Large intestine (tissue), 12 donors: ENCODE measurements around the gene MOG. TPM values are rescaled to one million over a fixed set of nuclear protein-coding genes. Genes with fewer than 3 reads are reported as not detected.

Experiments
- DNase-seq, 2 donors: peaks; one replicate each; pipeline versions ENCODE4 v3.0.0 to v3.0.0-alpha.2; 2013
- H3K27ac ChIP-seq: one replicate; pipeline ENCODE4 v1.5.1; 2013; ENCODE audit warnings: low read length
- H3K27me3 ChIP-seq: 2 replicates; pipeline ENCODE4 v1.6.1; 2013; ENCODE audit warnings: low read length; ENCODE audit not compliant: control insufficient read depth, insufficient read depth
- H3K36me3 ChIP-seq: 2 replicates; pipeline ENCODE4 v1.6.1; 2013; ENCODE audit warnings: low read length; ENCODE audit not compliant: control insufficient read depth, insufficient read depth
- H3K4me1 ChIP-seq: one replicate; pipeline ENCODE4 v1.6.1; 2013; ENCODE audit warnings: low read length; ENCODE audit not compliant: control insufficient read depth, insufficient read depth
- H3K4me3 ChIP-seq: one replicate; pipeline ENCODE4 v1.5.1; 2013; ENCODE audit warnings: low read length
- H3K9me3 ChIP-seq: one replicate; pipeline ENCODE4 v1.6.1; 2013; ENCODE audit warnings: mild to moderate bottlenecking, low read depth, low read length, moderate library complexity; ENCODE audit not compliant: control insufficient read depth
- WGBS: methylation state at CpG from one replicate; pipeline ENCODE4 v1.1.5; 2013; ENCODE audit warnings: low lambda C conversion rate; ENCODE audit not compliant: insufficient coverage; 5-methylcytosine and 5-hydroxymethylcytosine counted together
- long read RNA-seq, 11 donors: transcript quantifications; one replicate each; lab custom pipeline, GENCODE V29; 2026
- polyA plus RNA-seq: library from polyadenylated mRNA; unstranded; fragments of 120-200 nt; gene quantifications from one replicate; pipeline ENCODE4 v1.2.1, GENCODE V29; 2013

MOG gene
- polyA plus RNA-seq, result 0.04 TPM
- long read RNA-seq, donor 1, partial matches to known transcripts, result 42 of 42 reads
- long read RNA-seq, donor 1, other reads (novel, unspliced or antisense), result 0 of 42 reads
- long read RNA-seq, donor 2, result 0 reads
- long read RNA-seq, donor 3, partial matches to known transcripts, result 0 of 12 reads
- long read RNA-seq, donor 3, other reads (novel, unspliced or antisense), result 12 of 12 reads
- long read RNA-seq, donor 4, result 0 reads
- long read RNA-seq, donor 5, result 0 reads
- long read RNA-seq, donor 6, result 0 reads
- long read RNA-seq, donor 7, partial matches to known transcripts, result 54 of 54 reads
- long read RNA-seq, donor 7, other reads (novel, unspliced or antisense), result 0 of 54 reads
- long read RNA-seq, donor 8, result 0 reads
- long read RNA-seq, donor 9, result 0 reads
- long read RNA-seq, donor 10, result 0 reads
- long read RNA-seq, donor 11, result 0 reads

DNA sequence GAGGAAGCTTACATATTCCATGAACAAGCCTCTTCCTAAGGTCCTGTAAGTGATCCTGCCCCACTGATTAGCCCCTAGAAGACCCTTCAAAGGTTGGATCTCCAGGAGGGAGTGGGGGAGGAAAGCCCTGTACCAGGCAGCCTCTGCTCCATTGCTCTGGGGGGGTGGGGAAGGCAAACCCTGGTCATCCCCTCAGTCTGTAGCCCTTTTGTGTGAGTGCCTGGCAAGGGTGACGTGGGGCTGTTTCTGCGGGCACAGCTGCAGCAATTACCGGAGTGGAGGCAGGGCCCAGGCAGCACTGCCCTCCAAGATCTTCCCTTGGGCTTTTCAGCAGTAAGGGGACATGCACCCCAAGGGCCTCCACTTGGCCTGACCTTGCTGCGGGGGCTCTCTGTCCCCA, at the start of gene MOG:
Gene MOG (plus strand): TSS at position 295 of the 400 bp plus-strand sequence. CDS start 118 bp downstream, outside the sequence.
- Histone ChIP-seq H3K9me3 (no peaks in the 10 kb centered on the region), H3K4me3 (no peak within 1 kb of the TSS), H3K4me1 (no peaks in the 10 kb centered on the region), H3K27me3 (peaks cover 31% of the 10 kb centered on the region), H3K36me3 (no peaks in the 10 kb centered on the region), H3K27ac (no peak within 1 kb of the TSS)
- WGBS, result no CpG with 5 or more reads among the region's 4 CpGs
- DNase-seq, result no peak

DNA sequence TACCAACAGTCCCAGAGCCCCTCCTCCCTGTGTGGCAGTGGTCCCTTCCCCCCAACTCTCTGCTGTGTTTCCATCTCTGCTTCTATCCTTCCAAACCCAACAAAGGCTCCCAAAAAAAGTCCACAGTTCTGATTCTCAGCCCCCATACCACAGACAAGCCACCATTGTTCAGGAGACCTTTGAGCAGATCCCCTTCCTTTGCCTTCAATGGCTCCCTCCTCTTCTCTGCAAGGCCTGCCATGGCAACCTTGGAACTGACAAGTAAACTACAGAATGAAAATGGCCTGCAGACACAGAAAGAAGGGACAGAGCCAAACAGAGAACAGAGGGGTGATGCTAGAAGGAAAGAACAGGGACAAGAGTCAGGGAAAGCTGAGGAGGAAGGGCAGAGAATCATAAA, 48.8 kb upstream of the MOG start:
- Histone ChIP-seq H3K36me3 (peaks cover 10% of the 10 kb centered on the region), H3K4me3 (no peak overlapping the region)
- DNase-seq, result no peak

DNA sequence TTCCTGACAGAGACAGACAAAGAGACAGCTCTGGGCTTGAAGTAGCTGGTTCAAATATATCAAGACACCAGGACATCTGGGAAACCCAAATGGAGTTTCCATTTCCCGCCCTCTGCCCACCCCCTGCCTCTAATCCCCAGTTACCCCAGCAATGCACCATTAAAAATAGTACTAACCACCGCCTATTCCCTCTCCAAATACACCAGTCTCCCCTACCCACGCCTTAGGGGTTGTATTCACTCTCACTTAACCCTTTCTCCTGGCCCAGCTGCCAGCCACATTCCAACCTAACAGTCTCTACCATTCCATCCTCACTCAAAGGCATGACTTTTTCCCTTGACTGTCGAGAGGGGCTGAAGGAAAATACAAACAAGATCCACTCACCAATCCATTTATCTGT, 46.4 kb upstream of the MOG start:
- Histone ChIP-seq H3K27me3 (no peaks in the 10 kb centered on the region), H3K4me1 (no peaks in the 10 kb centered on the region), H3K36me3 (peaks cover 15% of the 10 kb centered on the region), H3K9me3 (no peaks in the 10 kb centered on the region), H3K4me3 (no peak overlapping the region), H3K27ac (no peak overlapping the region)
- no peak for DNase-seq
- WGBS, result 80% methylated on average over 1 of the region's 4 CpGs

More for the DNA sequence above, 48.8 kb upstream of the MOG start:
- Histone ChIP-seq H3K27me3 (no peaks in the 10 kb centered on the region), H3K9me3 (no peaks in the 10 kb centered on the region), H3K27ac (no peak overlapping the region), H3K4me1 (no peaks in the 10 kb centered on the region)

DNA sequence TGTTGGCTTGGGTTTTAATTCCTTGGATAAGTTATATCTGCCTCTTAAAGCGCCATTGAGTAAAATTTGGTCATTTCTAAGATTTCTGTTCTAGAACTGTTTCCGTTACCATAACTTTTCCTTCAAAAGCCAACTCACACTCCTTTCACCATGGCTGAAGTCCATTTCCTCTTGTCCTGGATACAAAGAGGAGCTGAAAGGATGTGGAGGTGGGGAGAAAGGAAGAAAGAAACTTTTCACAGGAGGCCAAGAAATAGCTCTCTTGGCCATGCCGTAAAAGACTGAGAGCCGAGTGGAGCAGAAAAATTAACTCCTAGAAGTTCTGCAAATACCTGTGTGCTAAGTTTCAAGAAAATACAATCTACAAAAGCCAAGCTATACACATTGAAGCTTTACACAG, 45.5 kb upstream of the MOG start:
- 94% methylated on average over 2 of the region's 4 CpGs for WGBS
- Histone ChIP-seq H3K36me3 (peaks cover 15% of the 10 kb centered on the region), H3K27me3 (no peaks in the 10 kb centered on the region), H3K4me1 (no peaks in the 10 kb centered on the region), H3K9me3 (no peaks in the 10 kb centered on the region), H3K27ac (no peak overlapping the region), H3K4me3 (no peak overlapping the region)
- DNase-seq, result no peak

DNA sequence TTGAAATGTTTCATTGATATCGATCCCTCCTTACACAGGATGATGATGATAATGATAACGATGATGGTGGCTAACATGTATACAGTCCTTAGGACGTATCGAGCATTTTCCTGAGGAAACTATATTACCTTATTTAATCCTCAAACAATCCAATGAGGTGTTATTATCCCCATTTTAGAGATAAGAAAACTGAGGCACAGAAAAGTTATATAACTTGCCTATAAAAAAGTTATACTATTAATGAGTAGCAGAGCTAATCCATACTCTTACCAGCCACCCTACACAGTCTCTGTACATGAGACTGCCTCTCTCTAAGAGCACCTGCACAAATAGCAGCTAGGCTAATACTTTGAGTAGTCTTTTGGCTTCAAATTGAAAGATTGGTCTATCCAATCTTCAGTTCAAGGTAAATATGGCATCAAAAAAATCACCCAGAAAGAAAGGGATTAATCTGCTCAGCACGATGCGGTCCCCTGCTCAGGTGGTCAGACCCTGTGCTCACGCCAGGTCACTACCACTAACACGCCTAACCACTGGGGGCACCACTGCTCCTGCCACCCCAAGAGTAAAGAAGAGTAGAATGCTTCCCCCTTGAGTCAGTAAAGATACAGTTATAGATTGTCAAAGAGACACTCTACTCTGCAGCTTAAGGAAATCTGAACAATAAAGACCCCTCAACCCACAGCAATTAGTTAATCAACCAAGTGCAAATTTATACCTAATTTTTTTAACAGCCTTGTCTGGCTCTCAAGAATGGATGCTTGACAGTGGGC, 38.9 kb upstream of the MOG start:
- no peak overlapping the region for H3K27ac ChIP-seq
- H3K36me3 ChIP-seq, result peaks cover 17% of the 10 kb centered on the region
- no peaks in the 10 kb centered on the region for H3K27me3 ChIP-seq
- no peaks in the 10 kb centered on the region for H3K4me1 ChIP-seq
- DNase-seq, result no peak
- 100% methylated on average over 2 of the region's 8 CpGs for WGBS
- H3K4me3 ChIP-seq, result no peak overlapping the region
- no peaks in the 10 kb centered on the region for H3K9me3 ChIP-seq

DNA sequence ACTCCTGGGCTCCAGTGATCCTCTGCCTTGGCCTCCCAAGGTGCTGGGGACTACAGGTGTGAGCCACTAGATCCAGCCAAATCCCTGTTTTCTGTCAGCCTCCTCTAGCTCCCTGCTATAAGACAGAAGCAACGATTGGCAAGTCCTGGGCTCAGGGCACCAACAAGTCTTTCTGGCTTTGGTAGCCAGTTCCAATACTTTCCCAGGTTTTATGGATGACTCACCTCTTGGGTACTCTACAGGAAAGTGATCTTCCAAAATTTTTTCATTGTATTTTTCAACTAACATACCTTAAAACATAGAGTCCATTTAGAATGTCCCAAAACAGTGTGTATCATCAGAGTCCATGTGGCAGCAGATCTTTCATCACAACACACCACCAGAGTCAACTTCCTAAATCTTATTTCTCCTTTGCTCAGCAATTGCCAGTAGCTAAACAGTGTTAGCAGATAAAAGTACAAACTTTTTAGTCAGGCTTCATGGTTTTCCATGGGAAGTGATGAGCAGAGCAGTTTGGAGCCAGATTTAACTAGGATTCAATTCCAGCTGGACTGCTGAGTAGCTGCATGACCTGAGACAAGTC, 37.2 kb upstream of the MOG start:
- Histone ChIP-seq H3K27me3 (peaks cover 11% of the 10 kb centered on the region), H3K4me3 (no peak overlapping the region), H3K4me1 (no peaks in the 10 kb centered on the region), H3K9me3 (no peaks in the 10 kb centered on the region), H3K36me3 (peaks cover 13% of the 10 kb centered on the region), H3K27ac (no peak overlapping the region)
- 100% methylated on average over 1 of the region's 1 CpG for WGBS
- no peak for DNase-seq

DNA sequence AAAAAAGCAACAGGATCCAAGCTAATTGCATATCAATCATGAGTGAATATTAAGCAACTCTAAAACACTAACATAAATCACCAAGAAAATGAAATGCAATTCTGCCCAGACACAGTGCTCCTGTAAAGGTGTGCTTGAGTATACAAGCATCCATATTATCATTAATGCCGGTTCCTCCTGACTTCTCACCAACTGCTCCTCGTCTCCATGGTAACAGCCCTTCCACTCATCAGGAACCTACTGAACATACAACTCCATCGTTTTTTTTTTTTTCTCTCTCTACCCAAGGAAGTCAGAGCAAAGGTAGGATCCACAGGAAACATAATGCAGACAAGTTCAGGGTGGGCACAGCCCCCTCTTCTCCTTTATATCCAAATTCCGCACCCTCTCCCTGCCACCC, 36.3 kb upstream of the MOG start:
- H3K36me3 ChIP-seq, result peaks cover 13% of the 10 kb centered on the region
- no peak overlapping the region for H3K27ac ChIP-seq
- 70% methylated on average over 1 of the region's 4 CpGs for WGBS
- no peak for DNase-seq
- no peak overlapping the region for H3K4me3 ChIP-seq
- peaks cover 18% of the 10 kb centered on the region for H3K27me3 ChIP-seq
- H3K9me3 ChIP-seq, result no peaks in the 10 kb centered on the region
- no peaks in the 10 kb centered on the region for H3K4me1 ChIP-seq

DNA sequence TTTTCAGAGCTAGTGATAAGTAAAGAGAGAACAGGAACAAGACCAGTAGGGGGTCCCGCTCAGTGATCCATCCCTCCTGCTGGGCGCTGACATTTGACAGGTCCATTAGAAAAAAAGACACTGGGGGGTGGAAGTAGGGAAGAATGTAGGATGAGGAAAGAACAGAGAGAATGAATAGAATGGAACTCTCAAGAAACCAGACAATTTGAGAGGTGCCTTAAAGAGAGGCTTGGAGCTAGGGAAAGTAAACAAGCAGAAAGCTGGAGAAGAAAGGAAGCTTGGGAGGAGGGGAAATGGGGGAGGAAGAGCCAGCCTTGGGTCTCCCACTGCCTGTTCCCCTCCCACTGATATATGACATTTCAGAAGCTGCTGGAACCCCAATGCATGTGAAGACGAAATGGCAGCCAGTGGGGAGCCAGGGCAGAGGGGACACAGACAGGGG, 32.4 kb upstream of the MOG start:
- Histone ChIP-seq H3K27ac (no peak overlapping the region), H3K4me3 (no peak overlapping the region), H3K4me1 (peaks cover 4% of the 10 kb centered on the region), H3K27me3 (peaks cover 56% of the 10 kb centered on the region), H3K9me3 (no peaks in the 10 kb centered on the region), H3K36me3 (peaks cover 10% of the 10 kb centered on the region)
- WGBS, result no CpG with 5 or more reads among the region's 3 CpGs
- no peak for DNase-seq

DNA sequence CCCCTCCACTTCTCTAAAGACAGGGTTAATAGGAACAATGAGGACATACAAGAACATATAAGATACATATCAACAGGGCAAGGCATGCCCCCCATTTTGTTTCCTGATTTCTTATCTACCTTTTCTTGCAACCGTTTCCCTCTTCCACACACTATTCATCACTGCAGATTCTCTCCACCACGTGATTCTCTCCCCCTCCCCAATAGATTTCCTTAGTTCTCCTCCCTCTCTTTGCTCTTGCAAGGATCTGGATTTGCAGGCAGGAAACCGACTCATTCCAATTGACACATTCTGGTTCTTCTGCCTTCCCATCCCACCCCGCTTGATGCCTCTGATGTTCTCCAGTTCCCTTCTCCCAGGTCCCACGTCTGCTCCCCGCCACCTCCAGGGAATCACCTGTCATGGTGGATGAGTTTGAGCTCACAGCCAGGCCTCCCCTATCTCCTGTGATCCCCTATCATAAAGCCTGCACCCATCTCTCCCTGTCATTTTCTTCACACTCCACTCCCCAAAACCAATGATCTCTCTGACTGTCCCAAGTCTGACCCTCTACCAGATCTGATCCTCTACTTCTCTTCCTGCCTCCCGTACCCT, 31.5 kb upstream of the MOG start:
- H3K9me3 ChIP-seq, result no peaks in the 10 kb centered on the region
- H3K27me3 ChIP-seq, result peaks cover 64% of the 10 kb centered on the region
- no peak for DNase-seq
- H3K27ac ChIP-seq, result no peak overlapping the region
- H3K4me1 ChIP-seq, result peaks cover 4% of the 10 kb centered on the region
- peaks cover 10% of the 10 kb centered on the region for H3K36me3 ChIP-seq
- H3K4me3 ChIP-seq, result no peak overlapping the region
- 18% methylated on average over 2 of the region's 7 CpGs for WGBS
